ENCODE data around the gene UBE3B.
A peak's percentile ranks its signal among the peaks of the same experiment; 100 is the strongest.

UBE3B gene

GRCh38 chr12:109525279-109525585 is 47.8 kb downstream of the UBE3B start:
- no peak for ATAC-seq
- TF ChIP-seq TSHZ2 (CRISPR knock-in tag; IDR thresholded peaks at IDR 0.05) (no peak), GLIS3 (CRISPR knock-in tag; IDR thresholded peaks at IDR 0.05) (no peak), CREB5 (CRISPR knock-in tag; IDR thresholded peaks at IDR 0.05; ENCODE audit: low read depth) (no peak), SNAI2 (CRISPR knock-in tag; IDR thresholded peaks at IDR 0.05) (no peak), ARNTL (CRISPR knock-in tag; IDR thresholded peaks at IDR 0.05; ENCODE audit: borderline replicate concordance, low read depth) (no peak), RARB (CRISPR knock-in tag; IDR thresholded peaks at IDR 0.05) (no peak), CSDC2 (CRISPR knock-in tag; IDR thresholded peaks at IDR 0.05) (no peak), ESRRG (CRISPR knock-in tag; IDR thresholded peaks at IDR 0.05) (no peak), ZFP3 (CRISPR knock-in tag; IDR thresholded peaks at IDR 0.05) (no peak), ZNF8 (CRISPR knock-in tag; IDR thresholded peaks at IDR 0.05) (no peak), ISL1 (CRISPR knock-in tag; IDR thresholded peaks at IDR 0.05) (no peak), ZFP30 (CRISPR knock-in tag; IDR thresholded peaks at IDR 0.05) (no peak), TOX (CRISPR knock-in tag; IDR thresholded peaks at IDR 0.05; ENCODE audit: borderline replicate concordance) (no peak)

GRCh38 chr12:109527489-109528123 is 50.2 kb downstream of the UBE3B start:
- TF ChIP-seq ZC3H10 (CRISPR knock-in tag; IDR thresholded peaks at IDR 0.05) (no peak), TCF4 (CRISPR knock-in tag; IDR thresholded peaks at IDR 0.05; ENCODE audit: borderline replicate concordance) (no peak), ZNF565 (CRISPR knock-in tag; conservative IDR thresholded peaks at IDR 0.05; ENCODE audit: low read depth) (no peak), SNAI2 (CRISPR knock-in tag; IDR thresholded peaks at IDR 0.05) (no peak), OSR1 (CRISPR knock-in tag; IDR thresholded peaks at IDR 0.05) (no peak)
- ATAC-seq: no peak

GRCh38 chr12:109529691-109530640 is 52.5 kb downstream of the UBE3B start:
- TF ChIP-seq OSR1 (CRISPR knock-in tag; IDR thresholded peaks at IDR 0.05) (no peak), TOX (CRISPR knock-in tag; IDR thresholded peaks at IDR 0.05; ENCODE audit: borderline replicate concordance) (no peak)
- ATAC-seq: no peak; the same call in 2 of the 3 replicates

GRCh38 chr12:109531411-109531810 is 54.0 kb downstream of the UBE3B start:
- ATAC-seq: no peak; the same call in 2 of the 3 replicates
- TF ChIP-seq CSRNP3 (CRISPR knock-in tag; IDR thresholded peaks at IDR 0.05) (no peak), ISL1 (CRISPR knock-in tag; IDR thresholded peaks at IDR 0.05) (no peak), TCF4 (CRISPR knock-in tag; IDR thresholded peaks at IDR 0.05; ENCODE audit: borderline replicate concordance) (peak; percentile 91), PPARA (CRISPR knock-in tag; IDR thresholded peaks at IDR 0.05; ENCODE audit: borderline replicate concordance) (0 out of 2 replicates have a peak, but pooled peaks have one; percentile 10), SNAI2 (CRISPR knock-in tag; IDR thresholded peaks at IDR 0.05) (0 out of 2 replicates have a peak, but pooled peaks have one; percentile 13)

Data from SK-N-SH treated with all-trans-retinoic acid at 6 μM for 48 hours (cell line).